Fibroblast of the aortic adventitia (primary cell): Measurements from ENCODE around the gene PDE12. TPM values are rescaled to one million over a fixed set of nuclear protein-coding genes. Genes with fewer than 3 reads are reported as not detected.

Experiments
- DNase-seq: peaks from one replicate; pipeline ENCODE4 v3.0.0-alpha.2; 2010; ENCODE audit warnings: low read depth
- H3K4me3 ChIP-seq: 2 replicates; pipeline ENCODE4 v1.5.1; 2011; ENCODE audit warnings: low read depth, mild to moderate bottlenecking, control low read depth, low read length, moderate library complexity
- total RNA-seq: library from RNA; depleted of rRNA; stranded (reverse); fragments of >200 nt; gene quantifications from 2 replicates; pipeline ENCODE4 v1.2.3, GENCODE V29; 2012; ENCODE audit warnings: low replicate concordance
- TF ChIP-seq, protein P1 (sequence below): IDR thresholded peaks from 2 replicates; pipeline ENCODE4 v1.5.1; 2011; ENCODE audit warnings: mild to moderate bottlenecking, low read length, control low read depth, inconsistent platforms; ENCODE audit not compliant: insufficient read depth

Gene PDE12
- total RNA-seq, 1 donor = 21.0 TPM

DNA sequence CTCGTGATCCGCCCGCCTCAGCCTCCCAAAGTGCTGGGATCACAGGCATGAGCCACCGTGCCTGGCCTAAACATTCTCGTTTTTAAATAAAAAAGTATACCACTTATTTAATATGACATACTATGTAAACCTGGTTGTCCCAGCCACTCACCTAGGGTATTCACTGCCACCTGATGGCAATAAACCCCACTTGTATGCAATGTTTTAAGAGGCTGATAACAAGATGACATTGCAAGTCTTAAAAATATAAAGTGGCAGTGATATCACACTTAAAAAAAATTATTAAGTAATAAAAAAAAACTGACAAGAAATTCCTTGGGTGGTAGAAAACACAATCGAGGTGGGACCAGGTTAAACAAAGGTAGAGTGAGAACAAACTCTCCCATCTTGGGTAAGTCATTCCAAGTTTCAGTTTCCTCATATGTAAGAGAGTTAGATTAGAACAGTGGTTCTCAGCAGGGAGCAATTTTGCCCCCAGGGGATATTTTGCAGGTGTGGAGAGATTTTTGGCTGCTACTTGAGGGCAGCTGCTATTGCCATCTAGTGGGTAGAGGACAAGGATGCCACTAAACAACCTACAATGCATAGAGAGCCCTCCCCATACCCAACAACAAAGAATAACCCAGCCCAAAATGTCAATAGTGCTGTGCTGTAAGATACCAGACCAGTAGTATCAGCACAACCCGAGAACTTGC lies 26.5 kb downstream of the PDE12 start:
- no peak overlapping the region for H3K4me3 ChIP-seq
- DNase-seq = no peak
- TF ChIP-seq, protein P1, sequence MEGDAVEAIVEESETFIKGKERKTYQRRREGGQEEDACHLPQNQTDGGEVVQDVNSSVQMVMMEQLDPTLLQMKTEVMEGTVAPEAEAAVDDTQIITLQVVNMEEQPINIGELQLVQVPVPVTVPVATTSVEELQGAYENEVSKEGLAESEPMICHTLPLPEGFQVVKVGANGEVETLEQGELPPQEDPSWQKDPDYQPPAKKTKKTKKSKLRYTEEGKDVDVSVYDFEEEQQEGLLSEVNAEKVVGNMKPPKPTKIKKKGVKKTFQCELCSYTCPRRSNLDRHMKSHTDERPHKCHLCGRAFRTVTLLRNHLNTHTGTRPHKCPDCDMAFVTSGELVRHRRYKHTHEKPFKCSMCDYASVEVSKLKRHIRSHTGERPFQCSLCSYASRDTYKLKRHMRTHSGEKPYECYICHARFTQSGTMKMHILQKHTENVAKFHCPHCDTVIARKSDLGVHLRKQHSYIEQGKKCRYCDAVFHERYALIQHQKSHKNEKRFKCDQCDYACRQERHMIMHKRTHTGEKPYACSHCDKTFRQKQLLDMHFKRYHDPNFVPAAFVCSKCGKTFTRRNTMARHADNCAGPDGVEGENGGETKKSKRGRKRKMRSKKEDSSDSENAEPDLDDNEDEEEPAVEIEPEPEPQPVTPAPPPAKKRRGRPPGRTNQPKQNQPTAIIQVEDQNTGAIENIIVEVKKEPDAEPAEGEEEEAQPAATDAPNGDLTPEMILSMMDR = peak; percentile 20

DNA sequence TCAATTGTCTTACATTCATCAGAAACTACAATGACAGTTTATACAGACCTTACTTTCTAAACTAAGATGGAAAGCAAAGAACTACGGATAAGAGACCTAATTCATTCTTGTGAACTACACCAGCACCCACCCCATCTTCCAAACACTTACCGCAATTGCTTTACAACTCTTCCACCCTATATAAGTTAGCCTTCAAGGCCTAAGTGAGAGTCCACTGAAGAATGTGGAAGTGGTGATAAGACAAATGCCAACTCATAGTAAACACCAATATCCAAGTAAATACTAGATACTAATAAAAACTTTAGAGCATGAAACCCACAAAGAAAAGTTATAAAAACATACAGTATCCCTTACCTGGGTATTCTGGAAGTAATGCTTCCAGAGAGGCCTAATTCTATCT lies 27.5 kb downstream of the PDE12 start:
- DNase-seq = no peak
- TF ChIP-seq, protein P1 = no peak
- no peak overlapping the region for H3K4me3 ChIP-seq

DNA sequence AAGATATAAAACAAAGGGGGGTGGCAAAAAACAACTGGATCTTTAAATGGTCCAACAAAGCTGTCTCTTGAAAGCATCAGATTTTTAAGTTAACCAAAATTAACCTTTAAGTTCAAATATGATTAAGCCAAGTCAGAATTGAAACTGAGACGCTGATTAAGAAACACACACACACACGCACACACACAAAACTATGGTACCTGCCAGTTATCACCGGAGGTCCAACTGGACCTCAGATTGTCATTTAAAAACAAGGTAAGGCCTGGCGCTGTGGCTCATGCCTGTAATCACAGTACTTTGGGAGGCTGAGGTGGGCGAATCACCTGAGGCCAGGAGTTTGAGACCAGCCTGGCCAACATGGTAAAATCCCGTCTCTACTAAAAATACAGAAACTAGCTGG lies 30.7 kb downstream of the PDE12 start:
- H3K4me3 ChIP-seq = no peak overlapping the region
- TF ChIP-seq, protein P1 = no peak
- no peak for DNase-seq

DNA sequence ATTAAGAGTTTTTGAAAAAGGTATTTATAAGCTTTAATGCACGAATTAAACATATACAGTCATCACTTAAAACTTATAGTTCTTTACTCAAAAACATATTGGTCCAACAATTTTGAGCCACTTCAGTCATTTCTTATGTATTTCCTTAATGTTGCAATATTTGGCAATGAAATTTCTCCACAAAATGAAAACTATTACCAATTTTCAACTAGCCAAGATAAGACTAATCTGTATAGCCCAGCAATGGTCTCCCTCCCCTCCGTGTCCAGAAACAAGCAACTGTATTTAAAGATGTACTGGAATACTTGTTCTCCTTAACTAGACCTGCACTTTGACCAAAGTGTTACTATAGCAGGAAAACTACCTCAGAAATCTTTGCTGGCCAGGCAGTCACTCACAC lies 31.8 kb downstream of the PDE12 start:
- H3K4me3 ChIP-seq = no peak overlapping the region
- TF ChIP-seq, protein P1 = no peak
- peak; percentile 55 for DNase-seq

DNA sequence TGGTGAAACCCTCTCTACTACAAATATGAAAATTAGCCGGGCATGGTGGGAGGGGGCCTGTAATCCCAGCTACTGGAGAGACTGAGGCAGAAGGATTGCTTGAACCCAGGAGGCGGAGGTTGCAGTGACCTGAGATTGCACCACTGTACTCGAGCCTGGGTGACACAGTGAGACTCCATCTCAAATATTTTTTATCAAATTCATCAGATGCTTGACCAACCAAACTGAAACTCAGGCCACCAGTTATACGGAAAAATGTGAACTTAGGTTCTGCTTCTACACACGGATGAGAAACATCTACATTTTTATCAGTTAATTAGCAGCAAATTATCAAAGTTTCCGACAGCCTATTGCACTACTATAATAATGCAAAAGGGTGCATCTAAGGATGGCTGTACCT lies 36.2 kb downstream of the PDE12 start:
- TF ChIP-seq, protein P1 = no peak
- peak overlapping the region; percentile 18 for H3K4me3 ChIP-seq

DNA sequence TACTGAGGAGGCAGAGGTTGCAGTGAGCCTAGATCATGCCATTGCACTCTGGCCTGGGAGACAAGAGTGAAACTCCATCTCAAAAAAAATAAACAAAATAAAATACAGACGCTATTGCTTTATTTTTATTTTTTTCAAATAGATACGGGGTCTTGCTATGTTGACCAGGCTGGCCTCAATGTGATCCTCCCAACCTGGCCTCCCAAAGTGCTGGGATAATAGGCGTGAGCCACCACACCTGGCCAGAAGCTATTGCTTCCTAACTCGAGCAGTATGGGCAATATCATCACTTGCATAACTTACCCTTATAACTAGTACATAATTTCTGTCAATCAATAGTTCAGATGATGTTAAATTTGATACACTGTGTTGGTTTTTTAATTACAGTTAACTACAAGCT lies 38.1 kb downstream of the PDE12 start:
- peak overlapping the region; percentile 100 for H3K4me3 ChIP-seq
- no peak for DNase-seq
- TF ChIP-seq, protein P1 = no peak

More for the DNA sequence above, 36.2 kb downstream of the PDE12 start:
- no peak for DNase-seq

DNA sequence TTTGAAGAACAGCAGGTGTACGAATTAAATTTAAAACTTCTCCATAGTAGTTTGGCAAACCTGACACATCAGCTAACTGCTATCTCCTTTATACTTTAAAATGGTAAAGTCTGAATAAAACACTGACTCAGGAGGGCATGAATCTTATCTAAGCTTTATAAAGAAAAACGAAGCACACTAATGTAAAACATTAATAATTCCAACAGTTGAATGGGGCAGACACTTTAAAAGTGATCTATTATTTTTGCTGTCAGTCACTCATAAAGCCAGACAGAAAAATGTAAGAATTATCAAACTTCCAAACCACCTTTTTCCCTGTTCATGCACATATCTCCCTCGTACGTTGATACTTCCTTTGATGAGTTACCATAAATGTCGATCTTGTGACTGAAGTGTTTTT lies 38.5 kb downstream of the PDE12 start:
- DNase-seq = no peak
- peak overlapping the region; percentile 100 for H3K4me3 ChIP-seq
- TF ChIP-seq, protein P1 = no peak
